B cell (primary cell): ENCODE results near the gene COBLL1. TPM values are rescaled to one million over a fixed set of nuclear protein-coding genes. Genes with fewer than 3 reads are reported as not detected.

Experiments
- ATAC-seq: fragments of 200-7000 bp; cut with Tn5 transposase; one replicate; pipeline ENCODE4 v1.10.0; 2021; ENCODE audit warnings: low read depth, mild to moderate bottlenecking, moderate number of reproducible peaks, moderate library complexity
- CTCF ChIA-PET: fragments of 350-600 bp; sonication (Branson Sonifier 250); formaldehyde crosslinking; loops from one replicate; lab custom pipeline; 2021; ENCODE audit warnings: antibody characterized with exemption, inconsistent platforms; lab: Charles Lee
- POLR2A ChIA-PET: fragments of 350-600 bp; sonication (Branson Sonifier 250); formaldehyde crosslinking; loops from one replicate; lab custom pipeline; 2021; ENCODE audit warnings: antibody characterized with exemption; lab: Charles Lee
- DNase-seq: peaks from one replicate; pipeline ENCODE4 v3.0.0; 2013
- H2AFZ ChIP-seq: 2 replicates; pipeline ENCODE4 v1.6.1; 2012; ENCODE audit warnings: mild to moderate bottlenecking, low read depth, low read length; ENCODE audit not compliant: insufficient read depth, poor library complexity, severe bottlenecking
- H3K27ac ChIP-seq, 2 donors: 1 replicate in 1 of 2; 2 replicates in 1 of 2; pipeline ENCODE4 v1.5.1; 2012 to 2013; ENCODE audit warnings: low read length in 2 of 2, mild to moderate bottlenecking in 2 of 2, moderate library complexity in 1 of 2
- H3K27me3 ChIP-seq, 4 experiments: fragments of 200-600 bp in 1 of 4; sonication (generic) in 1 of 4; replicated peaks in 1 of 4; 1 replicate in 2 of 4; 2 replicates in 2 of 4; pipeline versions ENCODE4 v1.6.1 to v1.7.0; 2013 to 2016; ENCODE audit warnings: low read length in 3 of 4, mild to moderate bottlenecking in 2 of 4, mixed read lengths in 1 of 4, moderate library complexity in 1 of 4; ENCODE audit not compliant: insufficient read depth in 4 of 4, control insufficient read depth in 3 of 4; ENCODE audit errors: control extremely low read depth in 1 of 4
- H3K36me3 ChIP-seq, 2 experiments: replicated peaks in 1 of 2; 1 replicate in 1 of 2; 2 replicates in 1 of 2; pipeline versions ENCODE4 v1.6.1 to v1.7.1; 2013; ENCODE audit warnings: low read length in 1 of 2; ENCODE audit not compliant: insufficient read depth in 2 of 2, control insufficient read depth in 1 of 2; ENCODE audit errors: control extremely low read depth in 1 of 2, extremely low read depth in 1 of 2
- H3K4me1 ChIP-seq, 2 donors: fragments of 200-600 bp in 1 of 2; sonication (generic) in 1 of 2; 1 replicate in 1 of 2; 2 replicates in 1 of 2; pipeline versions ENCODE4 v1.5.1 to v1.6.1; 2013 to 2017; ENCODE audit warnings: low read length in 2 of 2; ENCODE audit not compliant: control insufficient read depth in 2 of 2, insufficient read depth in 2 of 2
- H3K4me2 ChIP-seq: replicated peaks from 2 replicates; pipeline ENCODE3; 2012; ENCODE audit warnings: mild to moderate bottlenecking, low read depth, low read length; ENCODE audit not compliant: poor library complexity, severe bottlenecking
- H3K4me3 ChIP-seq, 5 experiments: fragments of 200-600 bp in 1 of 5; sonication (generic) in 1 of 5; 1 replicate in 3 of 5; 2 replicates in 2 of 5; pipeline versions ENCODE4 v1.5.1 to v1.7.0; 2011 to 2016; ENCODE audit warnings: low read length in 4 of 5, mild to moderate bottlenecking in 4 of 5, low read depth in 2 of 5, control low read depth in 1 of 5, moderate library complexity in 1 of 5; ENCODE audit not compliant: insufficient read depth in 1 of 5; ENCODE audit errors: control extremely low read depth in 1 of 5, extremely low read depth in 1 of 5
- H3K79me2 ChIP-seq: fragments of 200-600 bp; sonication (generic); one replicate; pipeline ENCODE4 v1.6.0; 2016; ENCODE audit warnings: low read length; ENCODE audit not compliant: control insufficient read depth, insufficient read depth
- H3K9ac ChIP-seq: fragments of 200-600 bp; sonication (generic); 2 replicates; pipeline ENCODE4 v1.6.1; 2017; ENCODE audit warnings: mild to moderate bottlenecking, low read length, moderate library complexity
- H3K9me3 ChIP-seq, 3 donors: one replicate each; pipeline versions ENCODE4 v1.6.1 to v1.7.1; 2013; ENCODE audit warnings: low read length in 2 of 3; ENCODE audit not compliant: control insufficient read depth in 2 of 3, insufficient read depth in 1 of 3; ENCODE audit errors: control extremely low read depth in 1 of 3
- H4K20me1 ChIP-seq: 2 replicates; pipeline ENCODE4 v1.6.0; 2012; ENCODE audit warnings: mild to moderate bottlenecking, low read length; ENCODE audit not compliant: insufficient read depth, control insufficient read depth, poor library complexity, severe bottlenecking
- H3K27ac Mint-ChIP-seq: one replicate; pipeline ENCODE4 v1.8.0; 2021; ENCODE audit warnings: mixed read lengths
- H3K27me3 Mint-ChIP-seq: one replicate; pipeline ENCODE4 v1.8.0; 2021; ENCODE audit warnings: mixed read lengths
- H3K4me1 Mint-ChIP-seq: one replicate; pipeline ENCODE4 v1.8.0; 2021; ENCODE audit warnings: mixed read lengths
- H3K4me3 Mint-ChIP-seq: one replicate; pipeline ENCODE4 v1.8.0; 2021; ENCODE audit warnings: mixed read lengths
- H3K9me3 Mint-ChIP-seq: one replicate; pipeline ENCODE4 v1.8.0; 2022; ENCODE audit warnings: mixed read lengths; ENCODE audit not compliant: insufficient read depth
- EZH2 ChIP-seq: IDR thresholded peaks from 2 replicates; pipeline ENCODE4 v1.6.1; 2012; ENCODE audit warnings: borderline replicate concordance, low read depth, mild to moderate bottlenecking, moderate library complexity, low read length; ENCODE audit not compliant: insufficient read depth, poor library complexity, severe bottlenecking
- WGBS: methylation state at CpG from one replicate; pipeline ENCODE4 v1.1.5; 2013; ENCODE audit warnings: missing lambda C conversion rate; ENCODE audit not compliant: insufficient coverage; 5-methylcytosine and 5-hydroxymethylcytosine counted together
- intact Hi-C: fragments of 100-400 bp; cut with micrococcal nuclease; formaldehyde crosslinking; loops from one replicate; pipeline ENCODE4 v1.10.0; 2022
- polyA plus RNA-seq: library from polyadenylated mRNA; depleted of rRNA; stranded (reverse); fragments of >200 nt; gene quantifications from 2 replicates; pipeline ENCODE4 v1.2.3, GENCODE V29; 2012
- total RNA-seq, 2 donors: library from RNA; stranded (reverse); fragments of 120-200 nt in 1 of 2; gene quantifications; 1 replicate in 1 of 2; 2 replicates in 1 of 2; pipeline versions ENCODE4 v1.2.3 to v1.2.4, GENCODE V29; 2013 to 2022
- TF ChIP-seq, protein P1 (sequence below): fragments of 200-600 bp; IDR thresholded peaks from one replicate; pipeline ENCODE4 v1.8.0; 2022; ENCODE audit warnings: antibody characterized with exemption, mild to moderate bottlenecking

Gene COBLL1
- total and polyA plus RNA-seq, 2 donors (not counting 1 experiment from before 2014, with no cell fraction given) = 45.1 to 234 TPM

DNA sequence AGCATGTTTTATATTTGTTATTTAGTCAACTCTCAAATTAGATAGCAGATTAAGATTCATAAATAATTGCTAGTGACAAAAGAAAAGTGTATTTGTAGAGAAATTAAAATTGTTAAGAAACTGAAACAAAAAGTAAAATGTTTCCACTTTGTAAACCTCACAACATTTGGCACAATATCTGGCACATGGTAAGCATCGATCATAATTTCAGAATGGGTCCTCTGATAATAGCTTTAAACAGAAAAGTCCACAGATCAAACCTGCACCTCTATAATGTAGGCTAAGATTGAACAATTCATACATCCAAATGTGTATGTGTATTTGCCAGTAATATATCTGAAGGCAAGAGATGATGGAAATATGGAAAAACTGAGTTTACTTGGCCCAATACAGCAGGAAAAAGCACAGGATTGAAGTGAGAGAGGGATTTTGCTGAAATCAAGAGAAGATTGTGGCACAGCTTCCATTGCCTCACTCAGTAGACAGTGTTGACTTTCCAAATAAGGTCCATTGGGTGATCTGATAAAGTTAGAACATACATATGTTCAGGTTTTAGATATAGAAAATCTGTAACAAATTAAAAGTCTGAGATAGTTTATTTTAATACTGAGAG, 39.4 kb downstream of the COBLL1 start:
- ATAC-seq (no peak), DNase-seq (no peak)
- Mint-ChIP-seq H3K4me3 (peak overlapping the region; percentile 46), H3K9me3 (no peaks in the 10 kb centered on the region), H3K27me3 (no peaks in the 10 kb centered on the region), H3K4me1 (peaks cover 37% of the 10 kb centered on the region), H3K27ac (peak overlapping the region; percentile 16)
- H2AFZ ChIP-seq = peak overlapping the region; percentile 18
- no peak for TF ChIP-seq EZH2
- peaks cover 73% of the 10 kb centered on the region for H3K79me2 ChIP-seq
- peaks cover 6 to 25% of the 10 kb centered on the region in 2 donors for H3K4me1 ChIP-seq
- H3K27ac ChIP-seq = no peak overlapping the region
- H3K4me2 ChIP-seq = peak overlapping the region; percentile 37
- no CpG with 5 or more reads among the region's 1 CpG for WGBS
- H3K4me3 ChIP-seq = no peak overlapping the region
- POLR2A ChIA-PET = no interaction called here
- intact Hi-C loops = loop anchor here (5.0 kb wide), 1 partner anchor 35 kb away; no protein-coding TSS in a partner anchor
- H3K36me3 ChIP-seq = no peaks in the 10 kb centered on the region
- no peaks in the 10 kb centered on the region for H3K9me3 ChIP-seq
- no peaks in the 10 kb centered on the region for H3K27me3 ChIP-seq
- CTCF ChIA-PET = interaction anchor here (1.2 to 2.5 kb wide), 2 partner anchors 12 to 40 kb away, joined by 3 to 7 read pairs; partner anchors contain the start of gene COBLL1
- H3K9ac ChIP-seq = peak overlapping the region; percentile 28
- H4K20me1 ChIP-seq = peaks cover 4% of the 10 kb centered on the region

DNA sequence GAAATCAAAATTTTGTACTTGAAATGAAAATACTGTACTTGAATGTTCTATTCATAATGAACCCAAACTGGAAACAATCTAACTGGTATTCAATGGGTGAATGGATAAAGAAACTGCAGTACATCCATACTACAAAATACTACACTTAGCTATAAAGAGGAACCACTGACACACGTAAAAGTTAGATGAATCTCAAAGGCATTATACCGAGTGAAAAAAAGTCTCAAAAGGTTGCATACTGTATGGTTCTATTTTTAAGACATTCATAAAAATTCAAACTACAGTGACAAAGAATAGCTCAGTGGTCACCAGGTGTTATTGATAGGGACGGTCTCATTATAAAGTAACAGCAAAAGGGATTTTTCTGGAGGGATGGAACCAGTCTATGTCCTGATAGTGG, 41.1 kb downstream of the COBLL1 start:
- POLR2A ChIA-PET = no interaction called here
- H3K9me3 ChIP-seq = no peaks in the 10 kb centered on the region
- DNase-seq (no peak), ATAC-seq (no peak)
- H3K79me2 ChIP-seq = peaks cover 75% of the 10 kb centered on the region
- no peak overlapping the region for H3K27ac Mint-ChIP-seq
- no peaks in the 10 kb centered on the region for H3K27me3 ChIP-seq
- no peak overlapping the region for H3K9ac ChIP-seq
- no peaks in the 10 kb centered on the region for H3K9me3 Mint-ChIP-seq
- peak overlapping the region; percentile 44 for H3K4me3 Mint-ChIP-seq
- no peak overlapping the region for H2AFZ ChIP-seq
- no CpG with 5 or more reads among the region's 3 CpGs for WGBS
- peaks cover 4% of the 10 kb centered on the region for H4K20me1 ChIP-seq
- peaks cover 8 to 31% of the 10 kb centered on the region in 2 donors for H3K4me1 ChIP-seq
- TF ChIP-seq EZH2 = no peak
- TF ChIP-seq, protein P1, sequence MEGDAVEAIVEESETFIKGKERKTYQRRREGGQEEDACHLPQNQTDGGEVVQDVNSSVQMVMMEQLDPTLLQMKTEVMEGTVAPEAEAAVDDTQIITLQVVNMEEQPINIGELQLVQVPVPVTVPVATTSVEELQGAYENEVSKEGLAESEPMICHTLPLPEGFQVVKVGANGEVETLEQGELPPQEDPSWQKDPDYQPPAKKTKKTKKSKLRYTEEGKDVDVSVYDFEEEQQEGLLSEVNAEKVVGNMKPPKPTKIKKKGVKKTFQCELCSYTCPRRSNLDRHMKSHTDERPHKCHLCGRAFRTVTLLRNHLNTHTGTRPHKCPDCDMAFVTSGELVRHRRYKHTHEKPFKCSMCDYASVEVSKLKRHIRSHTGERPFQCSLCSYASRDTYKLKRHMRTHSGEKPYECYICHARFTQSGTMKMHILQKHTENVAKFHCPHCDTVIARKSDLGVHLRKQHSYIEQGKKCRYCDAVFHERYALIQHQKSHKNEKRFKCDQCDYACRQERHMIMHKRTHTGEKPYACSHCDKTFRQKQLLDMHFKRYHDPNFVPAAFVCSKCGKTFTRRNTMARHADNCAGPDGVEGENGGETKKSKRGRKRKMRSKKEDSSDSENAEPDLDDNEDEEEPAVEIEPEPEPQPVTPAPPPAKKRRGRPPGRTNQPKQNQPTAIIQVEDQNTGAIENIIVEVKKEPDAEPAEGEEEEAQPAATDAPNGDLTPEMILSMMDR = no peak
- H3K27me3 Mint-ChIP-seq = no peaks in the 10 kb centered on the region
- H3K36me3 ChIP-seq = no peaks in the 10 kb centered on the region
- intact Hi-C loops = loop anchor here (5.0 kb wide), 1 partner anchor 37 kb away; no protein-coding TSS in a partner anchor
- no peak overlapping the region for H3K4me2 ChIP-seq
- H3K4me1 Mint-ChIP-seq = peaks cover 45% of the 10 kb centered on the region
- CTCF ChIA-PET = interaction anchor here (0.6 to 2.5 kb wide), 3 partner anchors 11 to 63 kb away, joined by 4 to 7 read pairs (median 4); no protein-coding TSS in a partner anchor
- H3K27ac ChIP-seq = no peak overlapping the region
- no peak overlapping the region for H3K4me3 ChIP-seq
